GM10266 (cell line): ENCODE results near the gene KRTCAP2.
A peak's percentile ranks its signal among the peaks of the same experiment; 100 is the strongest.

Experiments used
- DNase-seq: peaks from one replicate; pipeline ENCODE4 v3.0.0; 2012; ENCODE audit errors: extremely low spot score
- CTCF ChIP-seq: IDR thresholded peaks from 2 replicates; pipeline ENCODE4 v1.5.1; 2012; ENCODE audit warnings: mild to moderate bottlenecking, low read depth; ENCODE audit not compliant: control insufficient read depth, insufficient read depth; ENCODE audit errors: missing control alignments

Gene KRTCAP2

GRCh38 chr1:155136748-155137147 is 36.4 kb downstream of the KRTCAP2 start:
- TF ChIP-seq CTCF: no peak
- no peak for DNase-seq

- DNase-seq: peak; percentile 96
- TF ChIP-seq CTCF: no peak
These were observed 37.6 kb downstream of the KRTCAP2 start, which contains the start of gene SLC50A1 for GRCh38 chr1:155135415-155136028. SLC50A1 (plus strand) TSS chr1:155135852; CDS start chr1:155135912, 60 bp downstream.

DNA sequence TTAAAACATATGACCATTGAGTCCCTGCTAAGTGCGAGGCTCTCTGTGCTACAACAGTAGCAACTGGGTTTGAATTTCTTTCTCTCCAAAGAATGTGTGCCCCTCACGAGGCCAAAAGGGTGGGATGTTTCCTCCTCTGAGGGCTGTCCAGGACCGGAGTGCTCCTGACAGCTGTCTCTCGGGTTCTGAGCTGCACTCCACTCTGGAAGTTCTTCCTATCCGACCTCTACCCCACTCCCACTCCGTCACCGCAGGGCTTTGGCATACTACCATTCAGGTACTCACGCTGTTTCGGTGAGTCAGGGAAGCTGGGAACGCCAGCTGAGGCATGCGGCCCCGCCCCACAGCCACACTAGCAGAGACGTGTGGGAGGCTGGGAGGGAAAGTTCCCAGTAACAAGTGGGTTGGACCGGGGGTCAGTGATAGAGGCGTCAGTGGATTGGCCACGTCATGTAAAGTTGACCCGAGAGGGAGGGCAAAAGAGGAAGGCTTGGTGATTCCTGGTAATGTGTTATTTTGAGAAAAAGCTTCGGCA is 38.2 kb downstream of the KRTCAP2 start:
- no peak for TF ChIP-seq CTCF
- DNase-seq: peak; percentile 73

DNA sequence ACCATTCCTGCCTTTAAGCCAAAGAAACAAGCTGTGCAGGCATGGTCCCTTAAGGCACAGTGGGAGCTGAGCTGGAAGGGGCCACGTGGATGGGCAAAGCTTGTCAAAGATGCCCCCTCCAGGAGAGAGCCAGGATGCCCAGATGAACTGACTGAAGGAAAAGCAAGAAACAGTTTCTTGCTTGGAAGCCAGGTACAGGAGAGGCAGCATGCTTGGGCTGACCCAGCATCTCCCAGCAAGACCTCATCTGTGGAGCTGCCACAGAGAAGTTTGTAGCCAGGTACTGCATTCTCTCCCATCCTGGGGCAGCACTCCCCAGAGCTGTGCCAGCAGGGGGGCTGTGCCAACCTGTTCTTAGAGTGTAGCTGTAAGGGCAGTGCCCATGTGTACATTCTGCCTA is 38.8 kb downstream of the KRTCAP2 start:
- TF ChIP-seq CTCF: no peak
- DNase-seq: no peak

DNA sequence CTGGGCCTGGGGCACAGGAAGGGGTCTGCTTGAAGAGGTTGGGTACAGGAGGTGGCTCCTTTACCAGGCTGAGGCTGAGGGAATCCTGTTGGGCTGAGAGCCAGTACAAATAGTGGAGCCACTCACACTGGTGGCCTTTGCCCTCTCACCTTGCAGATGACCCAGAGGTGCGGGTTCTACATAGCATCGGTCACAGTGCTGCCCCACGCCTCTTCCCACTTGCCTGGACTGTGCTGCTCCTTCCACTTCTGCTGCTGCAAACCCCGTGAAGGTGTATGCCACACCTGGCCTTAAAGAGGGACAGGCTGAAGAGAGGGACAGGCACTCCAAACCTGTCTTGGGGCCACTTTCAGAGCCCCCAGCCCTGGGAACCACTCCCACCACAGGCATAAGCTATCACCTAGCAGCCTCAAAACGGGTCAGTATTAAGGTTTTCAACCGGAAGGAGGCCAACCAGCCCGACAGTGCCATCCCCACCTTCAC is 39.3 kb downstream of the KRTCAP2 start:
- no peak for DNase-seq
- TF ChIP-seq CTCF: no peak

- DNase-seq: no peak
- no peak for TF ChIP-seq CTCF
These were observed 41.2 kb downstream of the KRTCAP2 start for GRCh38 chr1:155131856-155132255.

- no peak for TF ChIP-seq CTCF
- DNase-seq: no peak
These were observed 41.8 kb downstream of the KRTCAP2 start for GRCh38 chr1:155131285-155131684.
